Hepatocyte (in vitro differentiated cells): Measurements from ENCODE around the gene ZDBF2. TPM values are rescaled to one million over a fixed set of nuclear protein-coding genes. Genes with fewer than 3 reads are reported as not detected.

ENCODE experiments used
- DNase-seq: peaks from one replicate; pipeline ENCODE4 v3.0.0-alpha.2; 2016; ENCODE audit warnings: low spot score
- H2AFZ ChIP-seq: fragments of 200-600 bp; sonication (generic); 2 replicates; pipeline ENCODE4 v1.6.0; 2016; ENCODE audit warnings: antibody characterized with exemption, mild to moderate bottlenecking
- H3K27ac ChIP-seq: fragments of 200-600 bp; sonication (generic); 2 replicates; pipeline ENCODE4 v1.5.1; 2016; ENCODE audit warnings: mild to moderate bottlenecking
- H3K27me3 ChIP-seq: fragments of 200-600 bp; sonication (generic); 2 replicates; pipeline ENCODE4 v1.6.1; 2016
- H3K36me3 ChIP-seq: fragments of 200-600 bp; sonication (generic); replicated peaks from 2 replicates; pipeline ENCODE4 v1.5.1; 2016; ENCODE audit warnings: low read depth; ENCODE audit not compliant: insufficient read depth
- H3K4me1 ChIP-seq: fragments of 200-600 bp; sonication (generic); 2 replicates; pipeline ENCODE4 v1.5.1; 2016; ENCODE audit warnings: mild to moderate bottlenecking, moderate library complexity; ENCODE audit not compliant: insufficient read depth
- H3K4me2 ChIP-seq: fragments of 200-600 bp; sonication (generic); 2 replicates; pipeline ENCODE4 v1.6.0; 2016
- H3K4me3 ChIP-seq: fragments of 200-600 bp; sonication (generic); 2 replicates; pipeline ENCODE4 v1.5.1; 2016; ENCODE audit warnings: mild to moderate bottlenecking
- H3K79me2 ChIP-seq: fragments of 200-600 bp; sonication (generic); 2 replicates; pipeline ENCODE4 v1.6.0; 2017; ENCODE audit warnings: mild to moderate bottlenecking
- H3K9me2 ChIP-seq: fragments of 200-600 bp; sonication (generic); replicated peaks from 2 replicates; pipeline ENCODE4 v1.6.0; 2017; ENCODE audit warnings: mild to moderate bottlenecking; ENCODE audit not compliant: insufficient read depth
- H3K9me3 ChIP-seq: fragments of 200-600 bp; sonication (generic); 2 replicates; pipeline ENCODE4 v1.5.1; 2016; ENCODE audit warnings: low read depth, mild to moderate bottlenecking
- H4K20me1 ChIP-seq: fragments of 200-600 bp; sonication (generic); 2 replicates; pipeline ENCODE4 v1.6.0; 2016; ENCODE audit warnings: mild to moderate bottlenecking; ENCODE audit not compliant: insufficient read depth, poor library complexity, severe bottlenecking
- EZH2 ChIP-seq: fragments of 200-600 bp; sonication (generic); IDR thresholded peaks from 2 replicates; pipeline ENCODE4 v1.6.1; 2016; ENCODE audit warnings: antibody characterized with exemption, mild to moderate bottlenecking, borderline replicate concordance
- EZH2phosphoT487 ChIP-seq: fragments of 200-600 bp; sonication (generic); IDR thresholded peaks from one replicate; pipeline ENCODE4 v1.6.1; 2018; ENCODE audit warnings: antibody characterized with exemption, mild to moderate bottlenecking, low read depth, moderate library complexity; ENCODE audit not compliant: unreplicated experiment, severe bottlenecking
- WGBS: methylation state at CpG from one replicate; pipeline ENCODE4 v1.1.6; 2016; ENCODE audit warnings: low lambda C conversion rate; ENCODE audit errors: missing lambda C conversion rate; 5-methylcytosine and 5-hydroxymethylcytosine counted together
- polyA plus RNA-seq: library from polyadenylated mRNA; unstranded; fragments of >200 nt; fragmentation: Nextera tagmentation; extraction: Ambion mirVana; gene quantifications from 2 replicates; pipeline ENCODE4 v1.2.1, GENCODE V29; 2016
- small RNA-seq: library from RNA; depleted of rRNA; stranded (forward); fragments of <200 nt; gene quantifications from one replicate; pipeline ENCODE3, GENCODE V24; 2014
- total RNA-seq: library from RNA; depleted of rRNA; stranded (reverse); fragments of >200 nt; gene quantifications from 2 replicates; pipeline ENCODE4 v1.2.3, GENCODE V29; 2014
- TF ChIP-seq, protein P1 (sequence below): fragments of 200-600 bp; sonication (generic); IDR thresholded peaks from 2 replicates; pipeline ENCODE4 v1.5.1; 2016; ENCODE audit warnings: antibody characterized with exemption, mild to moderate bottlenecking; ENCODE audit not compliant: poor library complexity

The ZDBF2 gene
- total and polyA plus RNA-seq, 2 experiments from 2014 or later = 3.4 to 14.0 TPM

DNA sequence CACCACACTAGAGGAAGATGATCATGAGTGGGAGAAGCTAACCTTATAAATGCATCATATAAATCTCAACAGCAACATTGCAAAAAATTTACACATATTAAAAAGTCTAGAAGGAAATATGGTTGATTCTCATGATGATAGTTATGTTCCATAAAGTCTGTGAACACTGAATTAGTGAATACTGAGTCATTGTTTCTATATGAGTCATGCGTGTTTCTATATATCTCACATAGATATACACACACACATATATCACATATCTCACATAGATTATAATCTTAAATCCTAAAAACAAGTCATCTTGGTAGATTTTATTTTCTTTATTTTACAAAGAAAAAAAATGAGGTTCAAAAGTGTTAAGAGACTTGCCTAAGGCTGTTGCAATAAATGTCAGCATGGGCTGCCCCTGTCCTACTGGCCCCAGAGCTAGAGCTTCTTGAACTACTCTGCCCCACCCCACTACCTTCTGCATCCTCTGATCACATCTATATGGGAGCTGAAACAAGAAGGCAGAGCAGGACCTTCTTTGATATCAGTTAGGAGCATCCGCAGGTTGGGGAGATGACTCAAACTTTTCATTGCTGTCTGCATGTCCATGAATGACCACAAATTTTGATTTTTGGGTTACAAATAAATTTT lies 87.1 kb downstream of the ZDBF2 start:
- H2AFZ ChIP-seq = no peak overlapping the region
- no peak for DNase-seq
- no peaks in the 10 kb centered on the region for H4K20me1 ChIP-seq
- H3K9me3 ChIP-seq = no peaks in the 10 kb centered on the region
- H3K27me3 ChIP-seq = no peaks in the 10 kb centered on the region
- H3K79me2 ChIP-seq = no peaks in the 10 kb centered on the region
- no peaks in the 10 kb centered on the region for H3K36me3 ChIP-seq
- no peak overlapping the region for H3K27ac ChIP-seq
- TF ChIP-seq EZH2 = no peak
- TF ChIP-seq, protein P1, sequence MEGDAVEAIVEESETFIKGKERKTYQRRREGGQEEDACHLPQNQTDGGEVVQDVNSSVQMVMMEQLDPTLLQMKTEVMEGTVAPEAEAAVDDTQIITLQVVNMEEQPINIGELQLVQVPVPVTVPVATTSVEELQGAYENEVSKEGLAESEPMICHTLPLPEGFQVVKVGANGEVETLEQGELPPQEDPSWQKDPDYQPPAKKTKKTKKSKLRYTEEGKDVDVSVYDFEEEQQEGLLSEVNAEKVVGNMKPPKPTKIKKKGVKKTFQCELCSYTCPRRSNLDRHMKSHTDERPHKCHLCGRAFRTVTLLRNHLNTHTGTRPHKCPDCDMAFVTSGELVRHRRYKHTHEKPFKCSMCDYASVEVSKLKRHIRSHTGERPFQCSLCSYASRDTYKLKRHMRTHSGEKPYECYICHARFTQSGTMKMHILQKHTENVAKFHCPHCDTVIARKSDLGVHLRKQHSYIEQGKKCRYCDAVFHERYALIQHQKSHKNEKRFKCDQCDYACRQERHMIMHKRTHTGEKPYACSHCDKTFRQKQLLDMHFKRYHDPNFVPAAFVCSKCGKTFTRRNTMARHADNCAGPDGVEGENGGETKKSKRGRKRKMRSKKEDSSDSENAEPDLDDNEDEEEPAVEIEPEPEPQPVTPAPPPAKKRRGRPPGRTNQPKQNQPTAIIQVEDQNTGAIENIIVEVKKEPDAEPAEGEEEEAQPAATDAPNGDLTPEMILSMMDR = no peak
- TF ChIP-seq EZH2phosphoT487 = no peak
- no peak overlapping the region for H3K4me3 ChIP-seq
- H3K4me1 ChIP-seq = no peaks in the 10 kb centered on the region
- WGBS = 99% methylated on average over 2 of the region's 2 CpGs
- H3K9me2 ChIP-seq = no peaks in the 10 kb centered on the region
- no peak overlapping the region for H3K4me2 ChIP-seq

Small RNAs within 50 kb of the gene (small RNA-seq; reads per million reads assigned to genes)
- gene HMGN1P6 (not detected), gene RN7SKP260 (not detected)

Other genes with a start within 250 kb of the ZDBF2 start
- gene INO80D, start 188.5 kb upstream of the ZDBF2 start, total RNA-seq = 11.6 and 15.0 TPM in 2 replicates
- 4.7 and 6.6 TPM in 2 replicates for gene INO80D, start 188.5 kb upstream of the ZDBF2 start, polyA plus RNA-seq
- gene NDUFS1, start 115.2 kb upstream of the ZDBF2 start, total RNA-seq = 92.7 and 121 TPM in 2 replicates
- 43.1 and 46.5 TPM in 2 replicates for gene NDUFS1, start 115.2 kb upstream of the ZDBF2 start, polyA plus RNA-seq
- 455 and 503 TPM in 2 replicates for gene EEF1B2, start 114.8 kb upstream of the ZDBF2 start, total RNA-seq
- gene EEF1B2, start 114.8 kb upstream of the ZDBF2 start, polyA plus RNA-seq = 284 and 305 TPM in 2 replicates
- gene ADAM23, start 168.9 kb downstream of the ZDBF2 start, total RNA-seq = 2.0 and 2.8 TPM in 2 replicates
- gene ADAM23, start 168.9 kb downstream of the ZDBF2 start, polyA plus RNA-seq = 2.7 and 3.3 TPM in 2 replicates